ENCODE data around the gene ACTG1. TPM values are rescaled to one million over a fixed set of nuclear protein-coding genes. Genes with fewer than 3 reads are reported as not detected.

Gene ACTG1
- polyA plus RNA-seq, 1 of the 3 experiments (the other 2 are of a cell fraction), result 7,871 TPM

- peaks cover 17 to 57% of the 10 kb centered on the region in 2 experiments; a peak in 3 of 4 replicates for H3K4me1 ChIP-seq (ENCODE audit: control insufficient read depth in 1 of 2, insufficient read depth in 2 of 2, low read depth in 1 of 2, low read length in 1 of 2)
- no peaks in the 10 kb centered on the region for H3K9me2 ChIP-seq
- TF ChIP-seq MEF2A (IDR thresholded peaks at IDR 0.05; ENCODE audit: borderline replicate concordance, low read depth), result no peak
- TF ChIP-seq MAX (IDR thresholded peaks at IDR 0.05; ENCODE audit: low read depth), result no peak
- no peak for TF ChIP-seq JUND (IDR thresholded peaks at IDR 0.05)
- ChIA-PET CTCF (interaction anchor here (4.2 kb wide), 1 partner anchor 24 kb away, joined by 20 read pairs; no protein-coding TSS in a partner anchor), POLR2A (interaction anchor here (0.6 to 2.5 kb wide), 6 partner anchors 39 to 154 kb away, joined by 3 to 12 read pairs (median 5); partner anchors contain the start of gene FAAP100)
- H3K9ac ChIP-seq, result peak overlapping the region; percentile 23; the same call in 1 of the 2 replicates
- WGBS (ENCODE audit: low lambda C conversion rate), result 88% methylated on average over 23 of the region's 23 CpGs
- peak overlapping the region; percentile 82 to 88 for H3K27ac ChIP-seq (ENCODE audit: low read depth in 2 of 2, low read length in 1 of 2)
- DNase-seq, result no peak
- no peaks in the 10 kb centered on the region for H3K27me3 ChIP-seq (ENCODE audit: insufficient read depth)
- H3K36me3 ChIP-seq (replicated peaks in 1 of 2; ENCODE audit: control insufficient read depth in 1 of 2, insufficient read depth in 2 of 2, low read length in 1 of 2), result peaks cover 35 to 39% of the 10 kb centered on the region in 2 experiments
- no peaks in the 10 kb centered on the region for H3K9me3 ChIP-seq
- peak overlapping the region in 1 of 2 experiments; percentile 42; a peak in 3 of 4 replicates for H3K4me3 ChIP-seq (ENCODE audit: low read depth in 2 of 2, low read length in 1 of 2)
- H3K4me2 ChIP-seq, result peak overlapping the region; percentile 59; the same call in 1 of the 2 replicates
- H2AFZ ChIP-seq (ENCODE audit: low read depth), result no peak overlapping the region
- peaks cover 45% of the 10 kb centered on the region for H4K20me1 ChIP-seq (ENCODE audit: insufficient read depth)
- H3F3A ChIP-seq (replicated peaks; ENCODE audit: insufficient read depth), result peaks cover 63% of the 10 kb centered on the region
- peaks cover 91% of the 10 kb centered on the region for H3K79me2 ChIP-seq (ENCODE audit: insufficient read depth)
These were observed 763 bp upstream of the ACTG1 start for GRCh38 chr17:81513372-81513752.

GRCh38 chr17:81511804-81512561 lies 616 bp downstream of the ACTG1 start:
- Histone ChIP-seq H3K36me3 (replicated peaks in 1 of 2; ENCODE audit: control insufficient read depth in 1 of 2, insufficient read depth in 2 of 2, low read length in 1 of 2) (peaks cover 32 to 42% of the 10 kb centered on the region in 2 experiments), H3K9me3 (no peaks in the 10 kb centered on the region), H3K27me3 (ENCODE audit: insufficient read depth) (no peaks in the 10 kb centered on the region), H3K27ac (ENCODE audit: low read depth in 2 of 2, low read length in 1 of 2) (peak overlapping the region; percentile 67 to 88), H3F3A (replicated peaks; ENCODE audit: insufficient read depth) (peaks cover 77% of the 10 kb centered on the region), H3K4me1 (ENCODE audit: control insufficient read depth in 1 of 2, insufficient read depth in 2 of 2, low read depth in 1 of 2, low read length in 1 of 2) (peaks cover 12 to 54% of the 10 kb centered on the region in 2 experiments; a peak in 3 of 4 replicates), H3K79me2 (ENCODE audit: insufficient read depth) (peaks cover 82% of the 10 kb centered on the region), H2AFZ (ENCODE audit: low read depth) (no peak overlapping the region), H4K20me1 (ENCODE audit: insufficient read depth) (peaks cover 56% of the 10 kb centered on the region), H3K9ac (peak overlapping the region; percentile 81), H3K4me2 (peak overlapping the region; percentile 93), H3K9me2 (no peaks in the 10 kb centered on the region), H3K4me3 (ENCODE audit: low read depth in 2 of 2, low read length in 1 of 2) (peak overlapping the region; percentile 70 to 91)
- DNase-seq, result no peak
- 1% methylated on average over 29 of the region's 62 CpGs for WGBS (ENCODE audit: low lambda C conversion rate)
- POLR2A ChIA-PET, result interaction anchor here (0.6 to 2.5 kb wide), 11 partner anchors 13 to 117 kb away, joined by 3 to 12 read pairs (median 4); partner anchors contain the start of genes BAHCC1, FAAP100 and FSCN2
- CTCF ChIA-PET, result interaction anchor here (0.7 to 4.2 kb wide), 6 partner anchors 22 to 447 kb away, joined by 4 to 20 read pairs (median 5); no protein-coding TSS in a partner anchor
- no peak for TF ChIP-seq SMC3 (IDR thresholded peaks at IDR 0.05; ENCODE audit: low read depth, low read length)
- 0 out of 2 replicates have a peak, but pooled peaks have one; percentile 3 for TF ChIP-seq JUND (IDR thresholded peaks at IDR 0.05)
- TF ChIP-seq GABPA (IDR thresholded peaks at IDR 0.05; ENCODE audit: low read depth), result no peak
- TF ChIP-seq MAX (IDR thresholded peaks at IDR 0.05; ENCODE audit: low read depth), result no peak
- 0 out of 2 replicates have a peak, but pooled peaks have one; percentile 6 for TF ChIP-seq SIN3A (IDR thresholded peaks at IDR 0.05; ENCODE audit: borderline replicate concordance, low read depth, low read length)
- TF ChIP-seq POLR2AphosphoS5 (IDR thresholded peaks at IDR 0.05; ENCODE audit: low read depth, low read length), result peak; percentile 51
- TF ChIP-seq MEF2A (IDR thresholded peaks at IDR 0.05; ENCODE audit: borderline replicate concordance, low read depth), result no peak
- TF ChIP-seq NFIC (IDR thresholded peaks at IDR 0.05; ENCODE audit: borderline replicate concordance), result no peak
- TF ChIP-seq TCF12 (IDR thresholded peaks at IDR 0.05), result no peak
- TF ChIP-seq CHD2 (IDR thresholded peaks at IDR 0.05; ENCODE audit: low read length, partially characterized antibody), result no peak
- no peak for TF ChIP-seq RXRA (IDR thresholded peaks at IDR 0.05; ENCODE audit: borderline replicate concordance, low read depth)
- TF ChIP-seq CTCF (IDR thresholded peaks at IDR 0.05), result no peak
- TF ChIP-seq PBX3 (IDR thresholded peaks at IDR 0.05), result peak; percentile 31; the same call in 1 of the 2 replicates
- TF ChIP-seq FOXJ3 (CRISPR knock-in tag; IDR thresholded peaks at IDR 0.05), result no peak
- no peak for TF ChIP-seq IRF3 (IDR thresholded peaks at IDR 0.05; ENCODE audit: low read depth, low read length)
- no peak for TF ChIP-seq REST (IDR thresholded peaks at IDR 0.05; ENCODE audit: low read depth, low read length)

Measured in SK-N-SH (cell line).